Pancreas (tissue), 10 donors: Measurements from ENCODE around the gene NEDD9. TPM values are rescaled to one million over a fixed set of nuclear protein-coding genes. Genes with fewer than 3 reads are reported as not detected.

Source experiments
- ATAC-seq, 4 donors: fragments of 200-7000 bp; cut with Tn5 transposase; one replicate each; pipeline versions ENCODE4 v1.8.0 to v1.9.1; 2020; ENCODE audit warnings: mild to moderate bottlenecking in 4 of 4, moderate library complexity in 4 of 4
- DNase-seq, 6 donors: peaks; one replicate each; pipeline ENCODE4 v3.0.0-alpha.2; 2020
- FAIRE-seq: peaks from 2 replicates; lab custom pipeline; 2012; peaks lifted over from hg19 to GRCh38; lab: Jason Lieb, UNC
- H3K27ac ChIP-seq, 4 donors: fragments of 200-600 bp; sonication (generic); 1 replicate in 3 of 4; 2 replicates in 1 of 4; pipeline versions ENCODE4 v1.5.0 to v1.8.0; 2020
- H3K27me3 ChIP-seq, 4 donors: fragments of 200-600 bp; one replicate each; pipeline ENCODE4 v1.8.0; 2021
- H3K36me3 ChIP-seq, 3 donors: fragments of 200-600 bp; sonication (generic) in 1 of 3; one replicate each; pipeline versions ENCODE4 v1.5.0 to v1.8.0; 2020 to 2021
- H3K4me1 ChIP-seq, 3 donors: fragments of 200-600 bp; one replicate each; pipeline ENCODE4 v1.8.0; 2021
- H3K4me3 ChIP-seq, 4 donors: fragments of 200-600 bp; sonication (generic) in 2 of 4; one replicate each; pipeline versions ENCODE4 v1.5.0 to v1.8.0; 2020 to 2021
- H3K9me3 ChIP-seq, 4 donors: fragments of 200-600 bp; one replicate each; pipeline ENCODE4 v1.8.0; 2021
- CTCF ChIP-seq, 4 donors: fragments of 200-600 bp; sonication (generic) in 3 of 4; IDR thresholded peaks; one replicate each; pipeline versions ENCODE4 v1.5.0 to v1.8.0; 2021; ENCODE audit warnings: antibody characterized with exemption in 4 of 4
- WGBS, 2 donors: extraction: QIAGEN DNeasy Blood & Tissue Kit; methylation state at CpG; one replicate each; pipeline ENCODE4 v1.1.7; 2013; 5-methylcytosine and 5-hydroxymethylcytosine counted together
- intact Hi-C, 3 donors: fragments of 100-400 bp; cut with DNase I; formaldehyde crosslinking; loops; one replicate each; pipeline versions ENCODE4 v1.11.1 to v1.14.2; 2022
- polyA plus RNA-seq, 2 donors: library from polyadenylated mRNA; stranded (reverse); fragments of 200-250 nt; gene quantifications; one replicate each; pipeline ENCODE4 v1.2.3, GENCODE V29; 2013
- total RNA-seq, 6 donors: library from RNA; stranded (reverse); fragmentation: NEBNext Ultra II Directional in 4 of 6; extraction: Animal tissue kit (Norgen Biotek cat#: 25700) in 4 of 6; gene quantifications; one replicate each; pipeline versions ENCODE4 v1.2.1 to v1.2.4, GENCODE V29; 2021 to 2023
- donor health status: healthy with polysubstance abuse.
- donor health status: DM: no; HTN: no; CAD: no; lungs with moderate emphysema.
- donor health status: DM: no; HTN: no; CAD: no.
- donor health status: control.
- donor health status: control.
- donor health status: Bipolar disorder and iron deficiency.
- donor health status: DM: yes; HTN: yes; CAD: no.
- donor health status: DM: no; HTN: no; CAD: no.
- donor health status: DM: no; HTN: no; CAD: no.
- donor health status: DM: yes; HTN: yes; CAD: no.

NEDD9 gene
- total and polyA plus RNA-seq, 8 donors: 4.8 to 13.2 (median 8.3) TPM

GRCh38 chr6:11161031-11161956 is 71.2 kb downstream of the NEDD9 start:
- DNase-seq: no peak
- H3K27ac ChIP-seq: no peak overlapping the region
- no peak for ATAC-seq
- no peak for FAIRE-seq
- 83 to 96% methylated on average over 9 of the region's 9 CpGs for WGBS, 2 donors
- no peak for TF ChIP-seq CTCF (IDR thresholded peaks at IDR 0.05)
- H3K4me3 ChIP-seq: no peak overlapping the region
- H3K4me1 ChIP-seq: no peaks in the 10 kb centered on the region
- no peaks in the 10 kb centered on the region for H3K9me3 ChIP-seq
- intact Hi-C loops: no loop called here
- H3K27me3 ChIP-seq: no peaks in the 10 kb centered on the region
- H3K36me3 ChIP-seq: no peaks in the 10 kb centered on the region

GRCh38 chr6:11160199-11160598 is 72.3 kb downstream of the NEDD9 start:
- ATAC-seq (no peak), DNase-seq (no peak), FAIRE-seq (no peak)
- no peak for TF ChIP-seq CTCF (IDR thresholded peaks at IDR 0.05)
- Histone ChIP-seq H3K36me3 (no peaks in the 10 kb centered on the region), H3K9me3 (no peaks in the 10 kb centered on the region), H3K27ac (no peak overlapping the region), H3K4me3 (no peak overlapping the region), H3K4me1 (no peaks in the 10 kb centered on the region), H3K27me3 (no peaks in the 10 kb centered on the region)
- intact Hi-C loops: no loop called here
- 48 to 70% methylated on average over 1 of the region's 1 CpG for WGBS, 2 donors

GRCh38 chr6:11155589-11155988 is 76.9 kb downstream of the NEDD9 start:
- H3K4me3 ChIP-seq: no peak overlapping the region
- no peaks in the 10 kb centered on the region for H3K4me1 ChIP-seq
- H3K27me3 ChIP-seq: no peaks in the 10 kb centered on the region
- ATAC-seq (no peak), DNase-seq (no peak), FAIRE-seq (no peak)
- no peak overlapping the region for H3K27ac ChIP-seq
- intact Hi-C loops: no loop called here
- H3K9me3 ChIP-seq: no peaks in the 10 kb centered on the region
- TF ChIP-seq CTCF (IDR thresholded peaks at IDR 0.05): no peak
- H3K36me3 ChIP-seq: no peaks in the 10 kb centered on the region

- Histone ChIP-seq H3K27ac (no peak overlapping the region), H3K36me3 (no peaks in the 10 kb centered on the region), H3K4me1 (no peaks in the 10 kb centered on the region), H3K27me3 (no peaks in the 10 kb centered on the region), H3K4me3 (peak overlapping the region in 1 of 4 donors; percentile 19), H3K9me3 (no peaks in the 10 kb centered on the region)
- TF ChIP-seq CTCF (IDR thresholded peaks at IDR 0.05): no peak
- WGBS, 2 donors: 95 to 97% methylated on average over 6 of the region's 6 CpGs
- intact Hi-C loops: no loop called here
- no peak for ATAC-seq
- DNase-seq: no peak
- no peak for FAIRE-seq
These were observed 79.0 kb downstream of the NEDD9 start for GRCh38 chr6:11153447-11153846.

GRCh38 chr6:11152581-11152980 is 79.9 kb downstream of the NEDD9 start:
- DNase-seq: no peak
- intact Hi-C loops: no loop called here
- Histone ChIP-seq H3K4me1 (no peaks in the 10 kb centered on the region), H3K9me3 (no peaks in the 10 kb centered on the region), H3K36me3 (no peaks in the 10 kb centered on the region), H3K4me3 (no peak overlapping the region), H3K27me3 (no peaks in the 10 kb centered on the region), H3K27ac (no peak overlapping the region)
- no peak for TF ChIP-seq CTCF (IDR thresholded peaks at IDR 0.05)
- no peak for FAIRE-seq
- no peak for ATAC-seq
